Measurements from ENCODE around the gene RAD51B. TPM values are rescaled to one million over a fixed set of nuclear protein-coding genes. Genes with fewer than 3 reads are reported as not detected.
A peak's percentile ranks its signal among the peaks of the same experiment; 100 is the strongest.

Gene RAD51B
- total RNA-seq, 1 experiment from 2014 or later, result 13.3 TPM

GRCh38 chr14:68626386-68626785 lies 806.8 kb downstream of the RAD51B start:
- Histone ChIP-seq H3K9me3 (replicated peaks) (no peaks in the 10 kb centered on the region), H3K4me3 (no peak overlapping the region), H3K4me1 (peaks cover 19% of the 10 kb centered on the region), H3K27ac (no peak overlapping the region), H3K36me3 (no peaks in the 10 kb centered on the region), H3K27me3 (no peaks in the 10 kb centered on the region)
- no peak for DNase-seq

GRCh38 chr14:68627050-68627867 lies 807.7 kb downstream of the RAD51B start:
- no peak overlapping the region for H3K4me3 ChIP-seq
- no peak overlapping the region for H3K27ac ChIP-seq
- DNase-seq, result no peak
- no peaks in the 10 kb centered on the region for H3K9me3 ChIP-seq (replicated peaks)
- no peaks in the 10 kb centered on the region for H3K27me3 ChIP-seq
- peaks cover 16% of the 10 kb centered on the region for H3K4me1 ChIP-seq
- H3K36me3 ChIP-seq, result no peaks in the 10 kb centered on the region

- Histone ChIP-seq H3K27ac (no peak overlapping the region), H3K27me3 (no peaks in the 10 kb centered on the region), H3K9me3 (replicated peaks) (no peaks in the 10 kb centered on the region), H3K4me3 (no peak overlapping the region), H3K36me3 (no peaks in the 10 kb centered on the region), H3K4me1 (peaks cover 13% of the 10 kb centered on the region)
- no peak for DNase-seq
Observed at GRCh38 chr14:68627868-68628604, 808.5 kb downstream of the RAD51B start.

GRCh38 chr14:68628605-68629310 lies 809.2 kb downstream of the RAD51B start:
- H3K4me1 ChIP-seq, result peaks cover 8% of the 10 kb centered on the region; the same call in 1 of the 2 replicates
- H3K4me3 ChIP-seq, result no peak overlapping the region
- no peaks in the 10 kb centered on the region for H3K27me3 ChIP-seq
- no peak overlapping the region for H3K27ac ChIP-seq
- H3K9me3 ChIP-seq (replicated peaks), result no peaks in the 10 kb centered on the region
- no peak for DNase-seq
- no peaks in the 10 kb centered on the region for H3K36me3 ChIP-seq

GRCh38 chr14:68630081-68630571 lies 810.5 kb downstream of the RAD51B start:
- Histone ChIP-seq H3K27ac (no peak overlapping the region), H3K4me3 (no peak overlapping the region), H3K36me3 (no peaks in the 10 kb centered on the region), H3K27me3 (no peaks in the 10 kb centered on the region), H3K9me3 (replicated peaks) (no peaks in the 10 kb centered on the region), H3K4me1 (peaks cover 20% of the 10 kb centered on the region)
- DNase-seq, result no peak

- Histone ChIP-seq H3K27ac (no peak overlapping the region), H3K4me3 (no peak overlapping the region), H3K9me3 (replicated peaks) (no peaks in the 10 kb centered on the region), H3K4me1 (peaks cover 25% of the 10 kb centered on the region), H3K36me3 (no peaks in the 10 kb centered on the region), H3K27me3 (no peaks in the 10 kb centered on the region)
- DNase-seq, result no peak
Observed at GRCh38 chr14:68630611-68631393, 811.2 kb downstream of the RAD51B start.

- DNase-seq, result no peak
- no peaks in the 10 kb centered on the region for H3K36me3 ChIP-seq
- no peaks in the 10 kb centered on the region for H3K9me3 ChIP-seq (replicated peaks)
- H3K4me3 ChIP-seq, result no peak overlapping the region
- H3K27ac ChIP-seq, result no peak overlapping the region
- peaks cover 26% of the 10 kb centered on the region for H3K4me1 ChIP-seq
- H3K27me3 ChIP-seq, result no peaks in the 10 kb centered on the region
Observed at GRCh38 chr14:68631394-68632053, 811.9 kb downstream of the RAD51B start.

- H3K9me3 ChIP-seq (replicated peaks), result no peaks in the 10 kb centered on the region
- peak overlapping the region; percentile 96 for H3K27ac ChIP-seq
- no peak overlapping the region for H3K4me3 ChIP-seq
- no peak for DNase-seq
- peaks cover 26% of the 10 kb centered on the region for H3K4me1 ChIP-seq
- H3K36me3 ChIP-seq, result no peaks in the 10 kb centered on the region
- no peaks in the 10 kb centered on the region for H3K27me3 ChIP-seq
Observed at GRCh38 chr14:68632054-68632895, 812.7 kb downstream of the RAD51B start.

GRCh38 chr14:68633131-68633991 lies 813.8 kb downstream of the RAD51B start:
- peak; percentile 96 to 97 for DNase-seq
- Histone ChIP-seq H3K27ac (peak overlapping the region; percentile 96), H3K27me3 (no peaks in the 10 kb centered on the region), H3K4me3 (peak overlapping the region; percentile 21), H3K4me1 (peaks cover 26% of the 10 kb centered on the region), H3K36me3 (no peaks in the 10 kb centered on the region), H3K9me3 (replicated peaks) (no peaks in the 10 kb centered on the region)

- Histone ChIP-seq H3K27ac (peak overlapping the region; percentile 96), H3K4me3 (peak overlapping the region; percentile 21), H3K9me3 (replicated peaks) (no peaks in the 10 kb centered on the region), H3K4me1 (peaks cover 26% of the 10 kb centered on the region), H3K27me3 (no peaks in the 10 kb centered on the region), H3K36me3 (no peaks in the 10 kb centered on the region)
- peak; percentile 89 to 95 for DNase-seq
Observed at GRCh38 chr14:68634332-68634731, 814.8 kb downstream of the RAD51B start.

GRCh38 chr14:68634874-68635595 lies 815.5 kb downstream of the RAD51B start:
- H3K9me3 ChIP-seq (replicated peaks), result no peaks in the 10 kb centered on the region
- H3K36me3 ChIP-seq, result no peaks in the 10 kb centered on the region
- DNase-seq, result no peak
- peak overlapping the region; percentile 21 for H3K4me3 ChIP-seq
- H3K27ac ChIP-seq, result peak overlapping the region; percentile 96
- H3K4me1 ChIP-seq, result peaks cover 26% of the 10 kb centered on the region
- no peaks in the 10 kb centered on the region for H3K27me3 ChIP-seq

GRCh38 chr14:68636597-68636996 lies 817.0 kb downstream of the RAD51B start:
- no peak overlapping the region for H3K4me3 ChIP-seq
- no peaks in the 10 kb centered on the region for H3K27me3 ChIP-seq
- H3K27ac ChIP-seq, result no peak overlapping the region
- peaks cover 12% of the 10 kb centered on the region; the same call in 1 of the 2 replicates for H3K9me3 ChIP-seq (replicated peaks)
- peaks cover 2% of the 10 kb centered on the region; the same call in 1 of the 2 replicates for H3K36me3 ChIP-seq
- no peak for DNase-seq
- peaks cover 26% of the 10 kb centered on the region for H3K4me1 ChIP-seq

Measured in SJCRH30 (cell line).